ENCODE results near the gene SMPDL3B. TPM values are rescaled to one million over a fixed set of nuclear protein-coding genes. Genes with fewer than 3 reads are reported as not detected.
"Not testable (repeated sequence)": the region's sequence is repeated elsewhere in the genome, so short reads cannot be mapped to it uniquely, and the experiment has no call there.

The SMPDL3B gene
- total RNA-seq, 4 donors from 2014 or later = 0.48 to 3.2 (median 1.7) TPM

GRCh38 chr1:28002600-28002999, 67.8 kb downstream of the SMPDL3B start:
- H3K4me3 ChIP-seq = no peak overlapping the region

GRCh38 chr1:28003117-28003516, 68.3 kb downstream of the SMPDL3B start:
- H3K4me1 ChIP-seq; H3K27ac ChIP-seq; H3K27me3 ChIP-seq; H3K9me3 ChIP-seq; DNase-seq (ENCODE audit: low spot score in 2 of 2); H3K4me3 ChIP-seq: not testable (repeated sequence)
- peaks cover 59% of the 10 kb centered on the region for H3K36me3 ChIP-seq
- WGBS = 94% methylated on average over 8 of the region's 8 CpGs

More at GRCh38 chr1:28002600-28002999, 67.8 kb downstream of the SMPDL3B start:
- no peak for DNase-seq (ENCODE audit: low spot score in 2 of 2)
- 90% methylated on average over 10 of the region's 10 CpGs for WGBS
- TF ChIP-seq EP300 (IDR thresholded peaks at IDR 0.05) (no peak), POLR2A (IDR thresholded peaks at IDR 0.05) (no peak), POLR2AphosphoS5 (IDR thresholded peaks at IDR 0.05) (no peak), CTCF (IDR thresholded peaks at IDR 0.05) (no peak)
- Histone ChIP-seq H3K27ac (no peak overlapping the region), H3K36me3 (peaks cover 64% of the 10 kb centered on the region), H3K9me3 (no peaks in the 10 kb centered on the region), H3K27me3 (no peaks in the 10 kb centered on the region), H3K4me1 (no peaks in the 10 kb centered on the region)

Other genes starting within 250 kb of the SMPDL3B start
- gene FAM76A, start 209.0 kb upstream of the SMPDL3B start, total RNA-seq = 10 to 100 TPM; 17.6 to 28.8 (median 20.8) TPM
- gene STX12, start 161.8 kb upstream of the SMPDL3B start, total RNA-seq = 10 to 100 TPM; 54.8 to 81.5 (median 72.4) TPM
- gene PPP1R8, start 104.2 kb upstream of the SMPDL3B start, total RNA-seq = 10 to 100 TPM; 32.5 to 43.5 (median 35.2) TPM
- gene THEMIS2, start 62.5 kb upstream of the SMPDL3B start, total RNA-seq = 10 to 100 TPM in 1 of 4 donors, 1 to 10 TPM in 3; 5.6 to 12.0 (median 7.9) TPM
- gene RPA2, start 20.4 kb upstream of the SMPDL3B start, total RNA-seq = 10 to 100 TPM; 18.9 to 42.1 (median 22.2) TPM
- gene XKR8, start 25.0 kb downstream of the SMPDL3B start, total RNA-seq = 1 to 10 TPM; 6.1 to 7.7 (median 6.3) TPM
- 10 to 100 TPM; 15.4 to 20.3 (median 17.2) TPM for gene EYA3, start 153.6 kb downstream of the SMPDL3B start, total RNA-seq
- gene PTAFR, start 241.7 kb downstream of the SMPDL3B start, total RNA-seq = 1 to 10 TPM; 3.3 to 6.8 (median 5.5) TPM